ENCODE measurements around the gene SLC22A14. TPM values are rescaled to one million over a fixed set of nuclear protein-coding genes. Genes with fewer than 3 reads are reported as not detected.
"Not testable (repeated sequence)": the region's sequence is repeated elsewhere in the genome, so short reads cannot be mapped to it uniquely, and the experiment has no call there.

The SLC22A14 gene
- not detected for polyA plus RNA-seq

- no peak for DNase-seq
- H3K27me3 Mint-ChIP-seq (ENCODE audit: low read depth in 3 of 3): peaks cover 0 to 4% (median 4%) of the 10 kb centered on the region in 3 donors
- no peak within 1 kb of the TSS for H3K27ac Mint-ChIP-seq
- peaks cover 0 to 1% of the 10 kb centered on the region in 2 donors for H3K4me1 Mint-ChIP-seq
- no peak within 1 kb of the TSS for H3K4me3 Mint-ChIP-seq
- H3K36me3 Mint-ChIP-seq: peaks cover 0 to 13% (median 3%) of the 10 kb centered on the region in 3 donors
- H3K9me3 Mint-ChIP-seq: no peaks in the 10 kb centered on the region
Observed at GRCh38 chr3:38281895-38282686, at the start of gene SLC22A14. TSS of gene SLC22A14 (plus strand) at chr3:38282294. CDS start at chr3:38306027, 23,733 bp downstream.

GRCh38 chr3:38232701-38233100, 49.4 kb upstream of the SLC22A14 start:
- no peak for DNase-seq
- Mint-ChIP-seq H3K27me3 (ENCODE audit: low read depth in 3 of 3) (peaks cover 0 to 2% (median 0%) of the 10 kb centered on the region in 3 donors), H3K4me3 (no peak overlapping the region), H3K27ac (peak overlapping the region in 1 of 6 donors; percentile 14), H3K9me3 (peaks cover 2 to 7% (median 2%) of the 10 kb centered on the region in 6 donors), H3K4me1 (no peaks in the 10 kb centered on the region), H3K36me3 (peaks cover 41 to 50% (median 44%) of the 10 kb centered on the region in 3 donors)

GRCh38 chr3:38235466-38235865, 46.6 kb upstream of the SLC22A14 start:
- peaks cover 63 to 69% (median 65%) of the 10 kb centered on the region in 3 donors for H3K36me3 Mint-ChIP-seq
- no peak overlapping the region for H3K27ac Mint-ChIP-seq

GRCh38 chr3:38238416-38239008, 43.6 kb upstream of the SLC22A14 start:
- DNase-seq: no peak
- H3K36me3 Mint-ChIP-seq: peaks cover 55 to 64% (median 60%) of the 10 kb centered on the region in 3 donors
- peaks cover 0 to 4% of the 10 kb centered on the region in 2 donors for H3K4me1 Mint-ChIP-seq
- no peak overlapping the region for H3K4me3 Mint-ChIP-seq
- peaks cover 0 to 4% (median 0%) of the 10 kb centered on the region in 3 donors for H3K27me3 Mint-ChIP-seq (ENCODE audit: low read depth in 3 of 3)
- H3K9me3 Mint-ChIP-seq: peaks cover 5 to 24% (median 18%) of the 10 kb centered on the region in 6 donors
- H3K27ac Mint-ChIP-seq: peak overlapping the region in 2 of 6 donors; percentile 17 to 62

More at GRCh38 chr3:38235466-38235865, 46.6 kb upstream of the SLC22A14 start:
- no peak for DNase-seq
- H3K4me3 Mint-ChIP-seq: no peak overlapping the region
- peaks cover 0 to 2% (median 0%) of the 10 kb centered on the region in 3 donors for H3K27me3 Mint-ChIP-seq (ENCODE audit: low read depth in 3 of 3)
- H3K4me1 Mint-ChIP-seq: no peaks in the 10 kb centered on the region
- peaks cover 5 to 24% (median 18%) of the 10 kb centered on the region in 6 donors for H3K9me3 Mint-ChIP-seq

- DNase-seq; H3K4me1 Mint-ChIP-seq; H3K27ac Mint-ChIP-seq; H3K4me3 Mint-ChIP-seq; H3K27me3 Mint-ChIP-seq (ENCODE audit: low read depth in 3 of 3): not testable (repeated sequence)
- Mint-ChIP-seq H3K9me3 (peaks cover 0 to 21% (median 12%) of the 10 kb centered on the region in 6 donors), H3K36me3 (peaks cover 32 to 59% (median 33%) of the 10 kb centered on the region in 3 donors)
Observed at GRCh38 chr3:38242812-38243211, 39.3 kb upstream of the SLC22A14 start.

- Mint-ChIP-seq H3K4me1 (peaks cover 0 to 7% of the 10 kb centered on the region in 2 donors), H3K27ac (peak overlapping the region in 1 of 6 donors; percentile 74), H3K36me3 (peaks cover 8 to 44% (median 11%) of the 10 kb centered on the region in 3 donors), H3K9me3 (no peaks in the 10 kb centered on the region), H3K4me3 (no peak overlapping the region), H3K27me3 (ENCODE audit: low read depth in 3 of 3) (peaks cover 0 to 2% (median 0%) of the 10 kb centered on the region in 3 donors)
- no peak for DNase-seq
Observed at GRCh38 chr3:38245930-38246329, 36.2 kb upstream of the SLC22A14 start.

- Mint-ChIP-seq H3K9me3 (no peaks in the 10 kb centered on the region), H3K27ac (peak overlapping the region in 3 of 6 donors; percentile 1 to 34 (median 14)), H3K27me3 (ENCODE audit: low read depth in 3 of 3) (peaks cover 0 to 2% (median 0%) of the 10 kb centered on the region in 3 donors), H3K4me3 (no peak overlapping the region), H3K36me3 (peaks cover 16 to 59% (median 22%) of the 10 kb centered on the region in 3 donors), H3K4me1 (peaks cover 0 to 7% of the 10 kb centered on the region in 2 donors)
- no peak for DNase-seq
Observed at GRCh38 chr3:38247366-38248035, 34.6 kb upstream of the SLC22A14 start.

GRCh38 chr3:38250198-38250597, 31.9 kb upstream of the SLC22A14 start:
- Mint-ChIP-seq H3K4me1 (no peaks in the 10 kb centered on the region), H3K27me3 (ENCODE audit: low read depth in 3 of 3) (no peaks in the 10 kb centered on the region), H3K36me3 (peaks cover 21 to 59% (median 25%) of the 10 kb centered on the region in 3 donors), H3K4me3 (no peak overlapping the region), H3K9me3 (no peaks in the 10 kb centered on the region), H3K27ac (no peak overlapping the region)
- DNase-seq: no peak

- Mint-ChIP-seq H3K27ac (peak overlapping the region in 1 of 6 donors; percentile 14), H3K4me1 (no peaks in the 10 kb centered on the region), H3K9me3 (no peaks in the 10 kb centered on the region), H3K4me3 (no peak overlapping the region), H3K27me3 (ENCODE audit: low read depth in 3 of 3) (no peaks in the 10 kb centered on the region), H3K36me3 (peaks cover 21 to 59% (median 21%) of the 10 kb centered on the region in 3 donors)
- DNase-seq: no peak
Observed at GRCh38 chr3:38251197-38251596, 30.9 kb upstream of the SLC22A14 start.

- Mint-ChIP-seq H3K9me3 (no peaks in the 10 kb centered on the region), H3K27ac (no peak overlapping the region), H3K27me3 (ENCODE audit: low read depth in 3 of 3) (no peaks in the 10 kb centered on the region), H3K4me1 (peaks cover 4 to 15% of the 10 kb centered on the region in 2 donors), H3K36me3 (peaks cover 18 to 43% (median 26%) of the 10 kb centered on the region in 3 donors), H3K4me3 (no peak overlapping the region)
- DNase-seq: no peak
Observed at GRCh38 chr3:38253704-38254103, 28.4 kb upstream of the SLC22A14 start.

- H3K36me3 Mint-ChIP-seq: peaks cover 18 to 38% (median 26%) of the 10 kb centered on the region in 3 donors
- no peaks in the 10 kb centered on the region for H3K9me3 Mint-ChIP-seq
- no peak overlapping the region for H3K4me3 Mint-ChIP-seq
- DNase-seq: no peak
- no peaks in the 10 kb centered on the region for H3K27me3 Mint-ChIP-seq (ENCODE audit: low read depth in 3 of 3)
- H3K27ac Mint-ChIP-seq: no peak overlapping the region
- H3K4me1 Mint-ChIP-seq: peaks cover 4 to 15% of the 10 kb centered on the region in 2 donors
Observed at GRCh38 chr3:38254872-38255271, 27.2 kb upstream of the SLC22A14 start.

GRCh38 chr3:38255627-38256026, 26.5 kb upstream of the SLC22A14 start:
- peaks cover 18 to 35% (median 32%) of the 10 kb centered on the region in 3 donors for H3K36me3 Mint-ChIP-seq

GRCh38 chr3:38257583-38257982, 24.5 kb upstream of the SLC22A14 start:
- H3K27me3 Mint-ChIP-seq (ENCODE audit: low read depth in 3 of 3): peaks cover 0 to 3% (median 0%) of the 10 kb centered on the region in 3 donors
- peaks cover 6 to 15% of the 10 kb centered on the region in 2 donors for H3K4me1 Mint-ChIP-seq
- H3K36me3 Mint-ChIP-seq: peaks cover 6 to 28% (median 20%) of the 10 kb centered on the region in 3 donors
- H3K9me3 Mint-ChIP-seq: no peaks in the 10 kb centered on the region
- no peak for DNase-seq
- H3K27ac Mint-ChIP-seq: peak overlapping the region in 2 of 6 donors; percentile 0 to 58
- H3K4me3 Mint-ChIP-seq: no peak overlapping the region

More at GRCh38 chr3:38255627-38256026, 26.5 kb upstream of the SLC22A14 start:
- DNase-seq: no peak
- Mint-ChIP-seq H3K9me3 (no peaks in the 10 kb centered on the region), H3K4me1 (peaks cover 6 to 15% of the 10 kb centered on the region in 2 donors), H3K27ac (no peak overlapping the region), H3K4me3 (no peak overlapping the region), H3K27me3 (ENCODE audit: low read depth in 3 of 3) (peaks cover 0 to under 1% (median 0%) of the 10 kb centered on the region in 3 donors)

Data from immature natural killer cell (primary cell).